Endodermal cell (in vitro differentiated cells): ENCODE measurements around the gene INPP4B. TPM values are rescaled to one million over a fixed set of nuclear protein-coding genes. Genes with fewer than 3 reads are reported as not detected.

ENCODE experiments used
- DNase-seq: peaks from one replicate; pipeline ENCODE4 v3.0.0-alpha.2; 2017
- H3K27ac ChIP-seq: 2 replicates; pipeline ENCODE4 v1.5.1; 2013; ENCODE audit warnings: mild to moderate bottlenecking, low read depth, low read length, moderate library complexity
- H3K27me3 ChIP-seq: 2 replicates; pipeline ENCODE4 v1.6.1; 2013; ENCODE audit warnings: mild to moderate bottlenecking, low read length, moderate library complexity; ENCODE audit not compliant: insufficient read depth, control insufficient read depth, poor library complexity, severe bottlenecking
- H3K36me3 ChIP-seq: 2 replicates; pipeline ENCODE4 v1.7.0; 2013; ENCODE audit warnings: mild to moderate bottlenecking, low read length, moderate library complexity; ENCODE audit not compliant: control insufficient read depth, insufficient read depth
- H3K4me1 ChIP-seq: one replicate; pipeline ENCODE4 v1.7.0; 2013; ENCODE audit warnings: low read length; ENCODE audit not compliant: control insufficient read depth, insufficient read depth
- H3K4me3 ChIP-seq: 2 replicates; pipeline ENCODE4 v1.5.1; 2013; ENCODE audit warnings: mild to moderate bottlenecking, low read length, moderate library complexity
- H3K9ac ChIP-seq: 2 replicates; pipeline ENCODE4 v1.6.1; 2013; ENCODE audit warnings: mild to moderate bottlenecking, low read length, moderate library complexity; ENCODE audit not compliant: poor library complexity, severe bottlenecking; ENCODE audit errors: extremely low read depth
- H3K9me3 ChIP-seq: 2 replicates; pipeline ENCODE4 v1.6.1; 2013; ENCODE audit warnings: mild to moderate bottlenecking, low read length, moderate library complexity; ENCODE audit not compliant: control insufficient read depth
- H3K27ac Mint-ChIP-seq: 2 replicates; pipeline ENCODE4 v1.8.0; 2020; ENCODE audit warnings: mixed read lengths
- H3K27me3 Mint-ChIP-seq: 2 replicates; pipeline ENCODE4 v1.8.0; 2021; ENCODE audit warnings: mild to moderate bottlenecking, mixed read lengths; ENCODE audit not compliant: insufficient read depth
- H3K36me3 Mint-ChIP-seq: 2 replicates; pipeline ENCODE4 v1.8.0; 2020; ENCODE audit warnings: low read depth, mixed read lengths
- H3K4me1 Mint-ChIP-seq: 2 replicates; pipeline ENCODE4 v1.8.0; 2020; ENCODE audit warnings: mixed read lengths
- H3K4me3 Mint-ChIP-seq: 2 replicates; pipeline ENCODE4 v1.8.0; 2020; ENCODE audit warnings: mild to moderate bottlenecking, moderate library complexity, mixed read lengths
- H3K9me3 Mint-ChIP-seq: 2 replicates; pipeline ENCODE4 v1.8.0; 2020; ENCODE audit warnings: mild to moderate bottlenecking, mixed read lengths
- CTCF ChIP-seq: fragments of 200-600 bp; sonication (generic); conservative IDR thresholded peaks from 2 replicates; pipeline ENCODE4 v1.5.0; 2021; ENCODE audit warnings: antibody characterized with exemption, mild to moderate bottlenecking
- WGBS, 2 experiments: methylation state at CpG; one replicate each; pipeline versions ENCODE4 v1.1.5 to v1.1.7; 2013; ENCODE audit warnings: missing lambda C conversion rate in 2 of 2, mixed read lengths in 1 of 2; ENCODE audit not compliant: insufficient coverage in 1 of 2, insufficient read length in 1 of 2; 5-methylcytosine and 5-hydroxymethylcytosine counted together
- total RNA-seq, 2 donors: library from RNA; stranded (reverse); fragmentation: NEBNext Ultra II Directional in 1 of 2; extraction: Animal tissue kit (Norgen Biotek cat#: 25700) in 1 of 2; gene quantifications; 2 replicates in 1 of 2; 3 replicates in 1 of 2; pipeline ENCODE4 v1.2.1, GENCODE V29; 2021

Gene INPP4B
- total RNA-seq, 2 donors from 2014 or later: 0.64 to 0.66 TPM

- WGBS, 2 experiments: 71 to 100% methylated on average over 1 to 2 of the region's 2 CpGs
- H3K36me3 Mint-ChIP-seq: no peaks in the 10 kb centered on the region
- H3K4me3 Mint-ChIP-seq: no peak overlapping the region
- peaks cover 9% of the 10 kb centered on the region for H3K4me1 Mint-ChIP-seq
- no peaks in the 10 kb centered on the region for H3K36me3 ChIP-seq
- DNase-seq: no peak
- H3K27ac ChIP-seq: no peak overlapping the region
- no peak for TF ChIP-seq CTCF
- H3K4me1 ChIP-seq: no peaks in the 10 kb centered on the region
- no peak overlapping the region for H3K9ac ChIP-seq
- no peaks in the 10 kb centered on the region for H3K27me3 Mint-ChIP-seq
- no peaks in the 10 kb centered on the region for H3K9me3 Mint-ChIP-seq
- H3K27me3 ChIP-seq: no peaks in the 10 kb centered on the region
- no peak overlapping the region for H3K27ac Mint-ChIP-seq
- H3K4me3 ChIP-seq: no peak overlapping the region
- no peaks in the 10 kb centered on the region for H3K9me3 ChIP-seq
Measured at GRCh38 chr4:142194905-142195304, 651.2 kb downstream of the INPP4B start.

GRCh38 chr4:142191901-142192300, 654.2 kb downstream of the INPP4B start:
- Histone ChIP-seq H3K36me3 (no peaks in the 10 kb centered on the region), H3K9ac (no peak overlapping the region), H3K9me3 (no peaks in the 10 kb centered on the region), H3K27ac (no peak overlapping the region), H3K27me3 (no peaks in the 10 kb centered on the region), H3K4me3 (no peak overlapping the region), H3K4me1 (no peaks in the 10 kb centered on the region)
- Mint-ChIP-seq H3K36me3 (no peaks in the 10 kb centered on the region), H3K27ac (no peak overlapping the region), H3K9me3 (no peaks in the 10 kb centered on the region), H3K4me1 (peaks cover 9% of the 10 kb centered on the region), H3K4me3 (no peak overlapping the region), H3K27me3 (no peaks in the 10 kb centered on the region)
- no peak for TF ChIP-seq CTCF
- WGBS, 2 experiments: 100% methylated on average over 1 of the region's 3 CpGs; no CpG with 5 or more reads in 1 of the 2 experiments
- no peak for DNase-seq

- no peaks in the 10 kb centered on the region for H3K36me3 Mint-ChIP-seq
- H3K4me3 ChIP-seq: no peak overlapping the region
- 96 to 100% methylated on average over 1 to 3 of the region's 3 CpGs for WGBS, 2 experiments
- H3K9me3 ChIP-seq: no peaks in the 10 kb centered on the region
- no peaks in the 10 kb centered on the region for H3K4me1 Mint-ChIP-seq
- no peak overlapping the region for H3K9ac ChIP-seq
- no peaks in the 10 kb centered on the region for H3K36me3 ChIP-seq
- H3K27me3 ChIP-seq: no peaks in the 10 kb centered on the region
- no peak overlapping the region for H3K27ac ChIP-seq
- H3K4me3 Mint-ChIP-seq: no peak overlapping the region
- no peak overlapping the region for H3K27ac Mint-ChIP-seq
- no peaks in the 10 kb centered on the region for H3K9me3 Mint-ChIP-seq
- no peak for TF ChIP-seq CTCF
- H3K27me3 Mint-ChIP-seq: no peaks in the 10 kb centered on the region
- DNase-seq: no peak
- no peaks in the 10 kb centered on the region for H3K4me1 ChIP-seq
Measured at GRCh38 chr4:142181021-142181420, 665.1 kb downstream of the INPP4B start.
